Measurements from ENCODE around the gene UGT1A4.
"Not testable (repeated sequence)": the region's sequence is repeated elsewhere in the genome, so short reads cannot be mapped to it uniquely, and the experiment has no call there.

UGT1A4 gene

GRCh38 chr2:233700028-233700635 lies 18.4 kb upstream of the UGT1A4 start:
- no peak for DNase-seq

- DNase-seq, result not testable (repeated sequence)
Measured at GRCh38 chr2:233700842-233701241, 17.7 kb upstream of the UGT1A4 start.

- DNase-seq, result no peak
Measured at GRCh38 chr2:233702238-233702637, 16.3 kb upstream of the UGT1A4 start.

GRCh38 chr2:233705911-233706506 lies 12.5 kb upstream of the UGT1A4 start:
- no peak for DNase-seq

- DNase-seq, result no peak
Measured at GRCh38 chr2:233706720-233707119, 11.8 kb upstream of the UGT1A4 start.

- no peak for DNase-seq
Measured at GRCh38 chr2:233707940-233708644, 10.4 kb upstream of the UGT1A4 start.

GRCh38 chr2:233708942-233709341 lies 9.6 kb upstream of the UGT1A4 start:
- DNase-seq, result no peak

GRCh38 chr2:233711312-233712008 lies 7.1 kb upstream of the UGT1A4 start:
- DNase-seq, result peak; percentile 35

- DNase-seq, result no peak
Measured at GRCh38 chr2:233712611-233713261, 5.8 kb upstream of the UGT1A4 start, which contains the start of gene UGT1A5. TSS of gene UGT1A5 (plus strand) at chr2:233712907. CDS start at chr2:233712992, 85 bp downstream.

GRCh38 chr2:233713262-233713615 lies 5.3 kb upstream of the UGT1A4 start:
- DNase-seq, result no peak

- no peak for DNase-seq
Measured at GRCh38 chr2:233714121-233714520, 4.4 kb upstream of the UGT1A4 start.

GRCh38 chr2:233728723-233729301 lies 10.3 kb downstream of the UGT1A4 start, which contains the start of gene UGT1A3:
TSS of gene UGT1A3 (plus strand) at chr2:233729042. CDS start at chr2:233729127, 85 bp downstream.
- no peak for DNase-seq

GRCh38 chr2:233736868-233737653 lies 18.5 kb downstream of the UGT1A4 start:
- DNase-seq, result not testable (repeated sequence)

GRCh38 chr2:233740870-233741269 lies 22.3 kb downstream of the UGT1A4 start:
- DNase-seq, result no peak

- DNase-seq, result no peak
Measured at GRCh38 chr2:233743464-233744259, 25.1 kb downstream of the UGT1A4 start.

- no peak for DNase-seq
Measured at GRCh38 chr2:233745073-233745755, 26.7 kb downstream of the UGT1A4 start.

- DNase-seq, result not testable (repeated sequence)
Measured at GRCh38 chr2:233745838-233746237, 27.3 kb downstream of the UGT1A4 start.

- DNase-seq, result no peak
Measured at GRCh38 chr2:233746475-233747282, 28.1 kb downstream of the UGT1A4 start.

GRCh38 chr2:233747283-233747544 lies 28.7 kb downstream of the UGT1A4 start:
- no peak for DNase-seq

Measured in effector CD8-positive, alpha-beta T cell (primary cell).